K562 (cell line): Measurements from ENCODE around the gene ADD2. TPM values are rescaled to one million over a fixed set of nuclear protein-coding genes. Genes with fewer than 3 reads are reported as not detected.
A peak's percentile ranks its signal among the peaks of the same experiment; 100 is the strongest.

Source experiments
- EZH2 ChIP-seq: IDR thresholded peaks from 2 replicates; pipeline ENCODE4 v1.6.1; 2012; ENCODE audit warnings: low read depth, mild to moderate bottlenecking, inconsistent platforms, low read length, borderline replicate concordance
- GATAD2B ChIP-seq: fragments of 450-650 bp; IDR thresholded peaks from 2 replicates; pipeline ENCODE4 v1.6.1; 2017; ENCODE audit warnings: mild to moderate bottlenecking, borderline replicate concordance
- KDM2B ChIP-seq: fragments of 250-450 bp; sonication (Bioruptor Pico); IDR thresholded peaks from 2 replicates; pipeline ENCODE4 v1.8.0; 2021; ENCODE audit warnings: mild to moderate bottlenecking, moderate library complexity
- NR1H2 ChIP-seq: sonication (generic); formaldehyde crosslinking; IDR thresholded peaks from 2 replicates; pipeline ENCODE4 v1.4.0; 2020; ENCODE audit warnings: mild to moderate bottlenecking, missing genetic modification reagents
- SFPQ ChIP-seq: fragments of 200-400 bp; formaldehyde crosslinking; IDR thresholded peaks from 2 replicates; pipeline ENCODE4 v1.6.1; 2017; ENCODE audit warnings: mild to moderate bottlenecking, low read depth, low read length, moderate library complexity
- SRF ChIP-seq, 2 experiments: fragments of 250-450, 450-650 bp in 1 of 2; sonication (Bioruptor Pico) in 1 of 2; sonication (generic) in 1 of 2; formaldehyde crosslinking; IDR thresholded peaks; 2 replicates each; pipeline versions ENCODE4 v1.5.0 to v1.5.1; 2020 to 2022; ENCODE audit warnings: mild to moderate bottlenecking in 1 of 2, missing genetic modification reagents in 1 of 2
- THRA ChIP-seq: fragments of 450-650 bp; IDR thresholded peaks from 2 replicates; pipeline ENCODE4 v1.6.1; 2017; ENCODE audit warnings: mild to moderate bottlenecking, moderate library complexity
- ZNF134 ChIP-seq: fragments of 250-450 bp; sonication (Bioruptor Pico); conservative IDR thresholded peaks from 2 replicates; pipeline ENCODE4 v1.4.0; 2020
- ZNF239 ChIP-seq: fragments of 250-450 bp; sonication (Bioruptor Pico); IDR thresholded peaks from 2 replicates; pipeline ENCODE4 v1.4.0; 2020; ENCODE audit warnings: mild to moderate bottlenecking
- polyA plus RNA-seq, 8 experiments: library from polyadenylated mRNA; depleted of rRNA in 4 of 8; stranded (reverse) in 5 of 8; unstranded in 3 of 8; fragments of >200 nt; fragmentation: Nextera tagmentation in 2 of 8; fragmentation: Illumina TruSeq in 1 of 8; extraction: Ambion mirVana in 2 of 8; extraction: Trizol in 1 of 8; gene quantifications; 2 replicates each; pipeline versions ENCODE4 v1.2.1 to v1.2.3, GENCODE V29; 2011 to 2014; ENCODE audit warnings: inconsistent platforms in 1 of 8, missing spikeins in 1 of 8
- total RNA-seq, 7 experiments: library from RNA; depleted of rRNA in 6 of 7; stranded (reverse); fragments of >200 nt in 6 of 7; fragmentation: Illumina TruSeq in 2 of 7; extraction: Trizol in 2 of 7; gene quantifications; 2 replicates each; pipeline versions ENCODE4 v1.2.1 to v1.2.3, GENCODE V29; 2011 to 2021; ENCODE audit warnings: low replicate concordance in 1 of 7

Gene ADD2
- total and polyA plus RNA-seq, 9 of the 15 experiments (the other 6 are each of a cell fraction or from before 2014, with no cell fraction given): 3.5 to 63.0 (median 36.2) TPM

GRCh38 chr2:70777450-70777849, 9.4 kb upstream of the ADD2 start (continued):
- TF ChIP-seq NR1H2 (CRISPR knock-in tag): no peak
- TF ChIP-seq THRA: no peak
- no peak for TF ChIP-seq ZNF134
- no peak for TF ChIP-seq KDM2B (CRISPR knock-in tag)
- TF ChIP-seq EZH2: no peak
- no peak for TF ChIP-seq SRF (CRISPR knock-in tag; IDR thresholded peaks at IDR 0.05)
- TF ChIP-seq GATAD2B: peak; percentile 44; the same call in 1 of the 2 replicates
- TF ChIP-seq SFPQ: no peak
- no peak for TF ChIP-seq ZNF239 (CRISPR knock-in tag)
